Muscle of arm (tissue), 12 donors: ENCODE results near the gene ACOT7. TPM values are rescaled to one million over a fixed set of nuclear protein-coding genes. Genes with fewer than 3 reads are reported as not detected.

Experiments
- DNase-seq: peaks from one replicate; pipeline ENCODE4 v3.0.0-alpha.2; 2013
- polyA plus RNA-seq, 12 donors: library from polyadenylated mRNA; unstranded; fragments of 120-200 nt; gene quantifications; one replicate each; pipeline ENCODE4 v1.2.1, GENCODE V29; 2013; ENCODE audit not compliant: insufficient read length in 12 of 12

Gene ACOT7
- polyA plus RNA-seq, 12 donors = 12.8 to 21.3 (median 15.5) TPM; not detected in 1

- no peak for DNase-seq
Measured at GRCh38 chr1:6271554-6271953, 122.0 kb downstream of the ACOT7 start.

GRCh38 chr1:6271006-6271405, 122.6 kb downstream of the ACOT7 start:
- DNase-seq = peak; percentile 80

GRCh38 chr1:6270401-6270800, 123.2 kb downstream of the ACOT7 start:
- DNase-seq = no peak

- no peak for DNase-seq
Measured at GRCh38 chr1:6269720-6270400, 123.7 kb downstream of the ACOT7 start.

- no peak for DNase-seq
Measured at GRCh38 chr1:6269296-6269695, 124.3 kb downstream of the ACOT7 start.

- DNase-seq = no peak
Measured at GRCh38 chr1:6268415-6268814, 125.2 kb downstream of the ACOT7 start.

GRCh38 chr1:6267686-6268322, 125.8 kb downstream of the ACOT7 start:
- DNase-seq = no peak

- DNase-seq = no peak
Measured at GRCh38 chr1:6266641-6267040, 126.9 kb downstream of the ACOT7 start.

- DNase-seq = no peak
Measured at GRCh38 chr1:6265151-6265550, 128.4 kb downstream of the ACOT7 start.

GRCh38 chr1:6263716-6264115, 129.9 kb downstream of the ACOT7 start:
- DNase-seq = no peak

GRCh38 chr1:6262555-6263420, 130.8 kb downstream of the ACOT7 start:
- peak; percentile 90 for DNase-seq

- no peak for DNase-seq
Measured at GRCh38 chr1:6261615-6261995, 132.0 kb downstream of the ACOT7 start.

- DNase-seq = no peak
Measured at GRCh38 chr1:6260961-6261614, 132.5 kb downstream of the ACOT7 start, which contains the start of gene GPR153. GPR153 (minus strand) TSS chr1:6261098; CDS start chr1:6254905, 6,193 bp downstream.

GRCh38 chr1:6260433-6260934, 133.1 kb downstream of the ACOT7 start:
- no peak for DNase-seq

- no peak for DNase-seq
Measured at GRCh38 chr1:6259491-6260362, 133.8 kb downstream of the ACOT7 start.

GRCh38 chr1:6258675-6259074, 134.9 kb downstream of the ACOT7 start:
- DNase-seq = no peak

GRCh38 chr1:6257541-6258069, 136.0 kb downstream of the ACOT7 start:
- DNase-seq = no peak

- DNase-seq = no peak
Measured at GRCh38 chr1:6256645-6257044, 136.9 kb downstream of the ACOT7 start.

- no peak for DNase-seq
Measured at GRCh38 chr1:6254691-6255090, 138.9 kb downstream of the ACOT7 start.

- no peak for DNase-seq
Measured at GRCh38 chr1:6253380-6253779, 140.2 kb downstream of the ACOT7 start.

- DNase-seq = no peak
Measured at GRCh38 chr1:6252374-6252710, 141.2 kb downstream of the ACOT7 start.
